ENCODE measurements around the gene CPAMD8.

CPAMD8 gene

DNA sequence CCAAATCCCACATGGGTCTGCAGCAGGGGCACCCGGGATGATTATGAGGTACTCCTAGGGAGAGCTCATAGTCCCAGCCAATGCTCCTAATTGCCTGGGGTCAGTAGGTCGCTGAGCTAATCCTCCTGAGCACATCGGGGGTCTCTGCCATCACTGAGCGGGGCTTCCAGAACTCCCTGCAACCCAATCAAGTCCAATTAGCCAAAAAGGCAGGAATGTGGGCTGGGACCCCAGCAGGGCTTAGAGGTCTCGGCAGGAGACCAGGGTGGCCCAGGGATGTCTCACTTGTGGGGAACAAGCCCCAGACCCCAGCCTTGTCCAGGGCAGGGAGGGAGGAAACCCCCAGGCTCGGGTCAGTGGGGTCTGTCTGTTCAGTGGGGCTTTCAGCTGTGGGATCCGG, 17.1 kb upstream of the CPAMD8 start:
- Histone ChIP-seq H3K4me3 (ENCODE audit: low read depth in 1 of 2, low read length in 2 of 2) (no peak overlapping the region), H3K36me3 (ENCODE audit: control insufficient read depth in 1 of 2, insufficient read depth in 2 of 2, low read length in 2 of 2) (no peaks in the 10 kb centered on the region), H3K9me3 (ENCODE audit: control insufficient read depth in 1 of 2, low read length in 2 of 2) (no peaks in the 10 kb centered on the region), H3K27me3 (ENCODE audit: control insufficient read depth in 1 of 2, insufficient read depth in 2 of 2, low read length in 2 of 2) (no peaks in the 10 kb centered on the region), H3K4me1 (ENCODE audit: control insufficient read depth in 1 of 2, insufficient read depth in 2 of 2, low read length in 2 of 2) (peaks cover 7 to 9% of the 10 kb centered on the region in 2 donors), H3K27ac (ENCODE audit: low read depth, low read length) (no peak overlapping the region), H3K9ac (ENCODE audit: low read depth in 1 of 2, low read length in 2 of 2) (no peak overlapping the region)

DNA sequence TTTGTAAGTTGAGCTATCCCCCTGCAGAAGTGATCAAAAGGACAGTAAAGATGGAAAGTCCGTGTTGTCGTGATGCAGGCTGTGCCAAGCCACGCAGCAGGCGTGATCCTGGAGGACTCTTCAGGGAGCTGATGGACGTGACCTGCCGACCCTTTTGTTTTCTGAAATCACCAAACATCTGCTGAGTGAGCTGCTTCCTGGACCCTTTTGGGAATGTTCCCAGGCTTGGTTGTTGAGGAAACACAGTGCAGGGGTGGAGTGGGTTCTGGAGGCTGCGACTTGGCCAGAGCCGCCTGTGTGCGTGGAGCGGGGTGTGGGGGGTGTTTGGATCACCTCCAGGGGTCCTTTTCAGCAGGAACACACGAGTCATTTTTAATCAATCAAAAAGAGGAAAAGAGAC, 15.4 kb upstream of the CPAMD8 start:
- Histone ChIP-seq H3K9ac (ENCODE audit: low read depth in 1 of 2, low read length in 2 of 2) (no peak overlapping the region), H3K36me3 (ENCODE audit: control insufficient read depth in 1 of 2, insufficient read depth in 2 of 2, low read length in 2 of 2) (no peaks in the 10 kb centered on the region), H3K9me3 (ENCODE audit: control insufficient read depth in 1 of 2, low read length in 2 of 2) (no peaks in the 10 kb centered on the region), H3K4me3 (ENCODE audit: low read depth in 1 of 2, low read length in 2 of 2) (no peak overlapping the region), H3K27ac (ENCODE audit: low read depth, low read length) (no peak overlapping the region), H3K27me3 (ENCODE audit: control insufficient read depth in 1 of 2, insufficient read depth in 2 of 2, low read length in 2 of 2) (no peaks in the 10 kb centered on the region), H3K4me1 (ENCODE audit: control insufficient read depth in 1 of 2, insufficient read depth in 2 of 2, low read length in 2 of 2) (peaks cover 7 to 9% of the 10 kb centered on the region in 2 donors)

DNA sequence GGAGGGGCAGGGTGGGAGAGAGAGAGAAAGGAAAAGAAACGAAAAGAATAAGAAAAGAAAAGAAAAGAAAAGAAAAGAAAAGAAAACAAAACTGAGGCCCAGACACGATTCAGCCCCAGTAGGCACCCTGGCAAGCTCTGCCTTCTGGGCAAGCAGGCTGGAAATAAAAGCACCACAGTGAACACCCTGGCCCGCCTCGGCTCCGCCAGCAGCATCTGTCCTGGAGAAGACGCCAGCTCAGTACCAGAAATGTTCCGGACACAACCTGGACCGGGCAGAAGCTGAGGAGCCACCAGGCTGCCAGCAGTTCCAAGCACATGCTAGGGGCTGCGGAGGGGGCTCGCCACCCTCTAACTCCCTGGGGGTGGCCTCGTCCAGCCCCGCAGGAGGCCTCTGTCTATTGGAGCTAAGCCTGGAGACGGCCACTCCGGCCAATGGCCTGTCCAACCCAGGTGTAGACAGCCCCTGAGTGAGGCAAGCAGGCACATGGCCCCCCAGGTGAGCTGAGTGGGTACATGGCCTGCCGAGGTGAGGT, 11.4 kb upstream of the CPAMD8 start:
- peaks cover 7 to 9% of the 10 kb centered on the region in 2 donors for H3K4me1 ChIP-seq (ENCODE audit: control insufficient read depth in 1 of 2, insufficient read depth in 2 of 2, low read length in 2 of 2)
- H3K4me3 ChIP-seq (ENCODE audit: low read depth in 1 of 2, low read length in 2 of 2): no peak overlapping the region
- H3K9ac ChIP-seq (ENCODE audit: low read depth in 1 of 2, low read length in 2 of 2): no peak overlapping the region
- H3K27me3 ChIP-seq (ENCODE audit: control insufficient read depth in 1 of 2, insufficient read depth in 2 of 2, low read length in 2 of 2): no peaks in the 10 kb centered on the region
- H3K27ac ChIP-seq (ENCODE audit: low read depth, low read length): no peak overlapping the region
- no peaks in the 10 kb centered on the region for H3K36me3 ChIP-seq (ENCODE audit: control insufficient read depth in 1 of 2, insufficient read depth in 2 of 2, low read length in 2 of 2)
- H3K9me3 ChIP-seq (ENCODE audit: control insufficient read depth in 1 of 2, low read length in 2 of 2): no peaks in the 10 kb centered on the region

DNA sequence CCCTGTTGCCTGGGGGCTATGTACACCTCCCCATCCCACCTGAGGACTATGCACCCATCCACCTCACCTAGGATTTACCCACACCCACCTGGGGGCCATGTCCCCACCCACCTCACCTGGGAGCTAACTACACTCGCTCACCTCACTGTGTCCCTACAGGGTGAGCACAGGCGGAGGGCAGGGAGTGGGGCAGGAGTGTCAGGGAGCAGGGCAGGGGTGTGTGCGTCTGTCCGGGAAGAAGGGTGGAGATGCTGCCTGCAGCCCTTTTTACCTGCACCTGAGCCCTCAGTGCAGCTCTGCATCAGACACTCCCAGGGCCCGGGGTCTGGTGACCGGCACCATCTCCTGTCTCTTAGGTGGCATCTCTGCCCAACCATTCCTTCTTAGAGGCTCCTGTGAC, 10.6 kb upstream of the CPAMD8 start:
- Histone ChIP-seq H3K4me1 (ENCODE audit: control insufficient read depth in 1 of 2, insufficient read depth in 2 of 2, low read length in 2 of 2) (peaks cover 7 to 9% of the 10 kb centered on the region in 2 donors), H3K4me3 (ENCODE audit: low read depth in 1 of 2, low read length in 2 of 2) (no peak overlapping the region), H3K9ac (ENCODE audit: low read depth in 1 of 2, low read length in 2 of 2) (no peak overlapping the region), H3K9me3 (ENCODE audit: control insufficient read depth in 1 of 2, low read length in 2 of 2) (no peaks in the 10 kb centered on the region), H3K27ac (ENCODE audit: low read depth, low read length) (no peak overlapping the region), H3K36me3 (ENCODE audit: control insufficient read depth in 1 of 2, insufficient read depth in 2 of 2, low read length in 2 of 2) (no peaks in the 10 kb centered on the region), H3K27me3 (ENCODE audit: control insufficient read depth in 1 of 2, insufficient read depth in 2 of 2, low read length in 2 of 2) (no peaks in the 10 kb centered on the region)

DNA sequence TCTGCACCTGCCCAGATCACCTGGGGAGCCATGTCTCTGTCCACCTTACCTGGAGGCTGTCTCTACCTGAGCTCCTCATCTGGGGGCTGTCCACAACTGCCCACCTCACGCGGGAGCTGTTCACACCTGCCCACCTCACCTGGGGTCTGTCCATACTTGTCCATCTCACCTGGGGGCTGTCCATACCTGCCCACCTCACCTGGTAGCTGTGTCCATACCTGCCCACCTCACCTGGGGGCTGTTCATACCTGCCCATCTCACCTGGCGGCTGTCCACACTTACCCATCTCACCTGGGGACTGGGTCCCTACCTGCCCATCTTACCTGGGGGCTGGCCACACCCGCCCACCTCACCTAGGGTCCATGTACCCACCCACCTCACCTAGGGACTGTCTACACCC, 10.0 kb upstream of the CPAMD8 start:
- H3K4me1 ChIP-seq (ENCODE audit: control insufficient read depth in 1 of 2, insufficient read depth in 2 of 2, low read length in 2 of 2): peaks cover 2 to 3% of the 10 kb centered on the region in 2 donors
- H3K27me3 ChIP-seq (ENCODE audit: control insufficient read depth in 1 of 2, insufficient read depth in 2 of 2, low read length in 2 of 2): no peaks in the 10 kb centered on the region

DNA sequence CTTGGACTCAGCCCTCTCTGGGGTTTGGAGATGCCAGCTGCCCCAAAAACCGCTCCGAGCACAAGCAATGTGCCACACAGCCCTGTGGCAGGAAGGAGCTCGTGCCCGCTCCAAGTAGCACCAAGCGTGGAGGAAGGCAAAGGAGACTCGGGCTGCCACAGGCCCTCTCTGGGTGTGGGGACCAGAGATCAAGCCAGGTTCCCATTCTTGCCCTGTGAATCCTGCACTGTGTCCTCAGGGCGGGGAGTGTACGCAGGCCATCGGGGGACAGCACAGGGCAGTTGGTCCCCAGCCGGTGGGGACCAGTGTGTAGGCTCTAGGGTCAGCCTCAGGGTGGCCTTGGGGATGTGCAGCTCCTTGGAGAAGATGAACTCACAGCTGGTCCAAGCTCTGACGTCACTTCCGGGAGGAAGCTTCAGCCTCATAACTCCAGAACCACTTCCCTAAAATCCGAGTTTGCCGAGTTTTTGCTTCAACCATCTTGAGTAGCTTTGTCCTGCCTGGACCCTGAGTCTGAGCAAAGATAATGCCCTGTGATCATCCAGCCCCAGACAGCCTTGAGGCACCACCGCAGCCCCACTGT, 9.3 kb upstream of the CPAMD8 start:
- Histone ChIP-seq H3K9ac (ENCODE audit: low read depth in 1 of 2, low read length in 2 of 2) (no peak overlapping the region), H3K9me3 (ENCODE audit: control insufficient read depth in 1 of 2, low read length in 2 of 2) (no peaks in the 10 kb centered on the region), H3K4me1 (ENCODE audit: control insufficient read depth in 1 of 2, insufficient read depth in 2 of 2, low read length in 2 of 2) (no peaks in the 10 kb centered on the region), H3K27me3 (ENCODE audit: control insufficient read depth in 1 of 2, insufficient read depth in 2 of 2, low read length in 2 of 2) (no peaks in the 10 kb centered on the region), H3K4me3 (ENCODE audit: low read depth in 1 of 2, low read length in 2 of 2) (no peak overlapping the region), H3K36me3 (ENCODE audit: control insufficient read depth in 1 of 2, insufficient read depth in 2 of 2, low read length in 2 of 2) (no peaks in the 10 kb centered on the region), H3K27ac (ENCODE audit: low read depth, low read length) (no peak overlapping the region)

More for the DNA sequence above, 10.0 kb upstream of the CPAMD8 start:
- H3K36me3 ChIP-seq (ENCODE audit: control insufficient read depth in 1 of 2, insufficient read depth in 2 of 2, low read length in 2 of 2): no peaks in the 10 kb centered on the region
- H3K9me3 ChIP-seq (ENCODE audit: control insufficient read depth in 1 of 2, low read length in 2 of 2): no peaks in the 10 kb centered on the region
- H3K27ac ChIP-seq (ENCODE audit: low read depth, low read length): no peak overlapping the region
- H3K4me3 ChIP-seq (ENCODE audit: low read depth in 1 of 2, low read length in 2 of 2): no peak overlapping the region
- H3K9ac ChIP-seq (ENCODE audit: low read depth in 1 of 2, low read length in 2 of 2): no peak overlapping the region

DNA sequence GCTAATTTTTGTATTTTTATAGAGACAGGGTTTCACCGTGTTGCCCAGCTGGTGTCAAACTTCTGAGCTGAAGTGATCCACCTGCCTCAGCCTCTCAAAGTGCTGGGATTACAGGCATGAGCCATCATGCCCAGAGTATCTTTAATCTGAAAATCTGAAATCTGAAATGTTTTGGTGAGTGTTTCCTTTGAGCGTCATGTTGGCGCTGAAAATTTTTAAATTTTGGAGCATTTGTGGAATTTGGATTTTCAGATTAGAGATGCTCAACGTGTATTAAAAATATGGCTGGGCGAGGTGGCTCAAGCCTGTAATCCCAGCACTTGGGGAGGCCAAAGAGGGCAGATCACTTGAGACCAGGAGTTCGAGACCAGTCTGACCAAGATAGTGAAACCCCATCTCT, 5.1 kb upstream of the CPAMD8 start:
- Histone ChIP-seq H3K36me3 (ENCODE audit: control insufficient read depth in 1 of 2, insufficient read depth in 2 of 2, low read length in 2 of 2) (no peaks in the 10 kb centered on the region), H3K27ac (ENCODE audit: low read depth, low read length) (no peak overlapping the region), H3K4me1 (ENCODE audit: control insufficient read depth in 1 of 2, insufficient read depth in 2 of 2, low read length in 2 of 2) (no peaks in the 10 kb centered on the region), H3K27me3 (ENCODE audit: control insufficient read depth in 1 of 2, insufficient read depth in 2 of 2, low read length in 2 of 2) (peaks cover 6 to 16% of the 10 kb centered on the region in 2 donors), H3K9ac (ENCODE audit: low read depth in 1 of 2, low read length in 2 of 2) (no peak overlapping the region), H3K4me3 (ENCODE audit: low read depth in 1 of 2, low read length in 2 of 2) (no peak overlapping the region), H3K9me3 (ENCODE audit: control insufficient read depth in 1 of 2, low read length in 2 of 2) (no peaks in the 10 kb centered on the region)

DNA sequence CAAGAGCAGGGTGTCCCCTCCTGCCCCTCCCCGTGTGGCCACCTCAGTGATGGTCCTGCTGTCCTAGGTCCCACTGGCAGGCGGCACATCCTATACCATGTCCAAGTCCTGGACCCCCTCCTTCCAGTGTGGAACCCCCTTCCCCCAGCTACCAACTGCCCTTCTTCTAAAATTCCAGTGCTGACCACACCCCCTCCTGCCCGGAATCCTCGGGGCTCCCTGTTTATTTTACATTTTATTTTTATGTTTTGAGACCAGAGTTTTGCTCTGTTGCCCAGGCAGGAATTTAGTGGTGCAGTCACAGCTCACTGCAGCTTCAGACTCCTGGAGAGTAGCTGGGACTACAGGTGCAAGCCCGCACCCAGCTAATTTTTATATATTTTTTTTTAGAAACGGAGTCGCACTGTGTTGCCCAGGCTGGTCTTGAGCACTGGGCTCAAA, 945 bp upstream of the CPAMD8 start:
- Histone ChIP-seq H3K27me3 (ENCODE audit: control insufficient read depth in 1 of 2, insufficient read depth in 2 of 2, low read length in 2 of 2) (peaks cover 28 to 34% of the 10 kb centered on the region in 2 donors), H3K9me3 (ENCODE audit: control insufficient read depth in 1 of 2, low read length in 2 of 2) (peaks cover 0 to 2% of the 10 kb centered on the region in 2 donors), H3K9ac (ENCODE audit: low read depth in 1 of 2, low read length in 2 of 2) (no peak overlapping the region), H3K36me3 (ENCODE audit: control insufficient read depth in 1 of 2, insufficient read depth in 2 of 2, low read length in 2 of 2) (no peaks in the 10 kb centered on the region), H3K4me3 (ENCODE audit: low read depth in 1 of 2, low read length in 2 of 2) (no peak overlapping the region), H3K4me1 (ENCODE audit: control insufficient read depth in 1 of 2, insufficient read depth in 2 of 2, low read length in 2 of 2) (peaks cover 0 to 4% of the 10 kb centered on the region in 2 donors), H3K27ac (ENCODE audit: low read depth, low read length) (no peak overlapping the region)

DNA sequence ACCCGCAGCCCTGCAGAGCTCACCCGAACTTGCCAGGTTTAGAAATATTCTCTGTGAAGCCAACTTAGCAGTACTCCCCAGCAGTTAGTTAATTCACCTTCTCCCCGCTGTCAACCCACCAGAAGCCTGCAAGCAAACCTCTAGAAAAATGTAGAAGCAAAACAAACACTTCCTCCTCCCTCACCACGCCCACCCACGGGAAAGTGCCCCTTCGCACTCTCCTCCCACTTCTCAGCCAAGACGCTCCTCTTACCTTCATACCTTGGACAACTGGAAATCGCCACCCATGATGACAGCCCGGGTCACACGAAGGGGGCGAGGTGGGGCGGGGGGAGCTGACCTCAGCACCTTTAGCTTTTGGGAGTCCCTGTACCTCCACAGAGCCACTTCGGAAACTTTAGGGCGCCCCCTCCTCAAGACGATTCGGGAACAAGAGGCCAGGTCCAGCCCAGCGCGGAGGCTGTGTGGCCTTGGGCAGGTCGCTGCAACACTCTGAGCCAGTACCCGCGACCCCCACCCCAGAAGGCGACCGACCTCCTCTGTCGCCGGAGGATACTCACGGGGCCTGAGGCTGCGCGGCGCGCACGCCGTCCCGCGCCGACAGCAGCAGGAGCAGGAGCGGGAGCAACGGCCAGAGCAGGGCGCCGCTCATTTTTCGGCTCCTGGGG, 485 bp downstream of the CPAMD8 start:
- Histone ChIP-seq H3K4me1 (ENCODE audit: control insufficient read depth in 1 of 2, insufficient read depth in 2 of 2, low read length in 2 of 2) (peaks cover 0 to 4% of the 10 kb centered on the region in 2 donors), H3K9me3 (ENCODE audit: control insufficient read depth in 1 of 2, low read length in 2 of 2) (peaks cover 0 to 2% of the 10 kb centered on the region in 2 donors), H3K36me3 (ENCODE audit: control insufficient read depth in 1 of 2, insufficient read depth in 2 of 2, low read length in 2 of 2) (no peaks in the 10 kb centered on the region), H3K4me3 (ENCODE audit: low read depth in 1 of 2, low read length in 2 of 2) (peak overlapping the region in 1 of 2 donors; percentile 32), H3K27me3 (ENCODE audit: control insufficient read depth in 1 of 2, insufficient read depth in 2 of 2, low read length in 2 of 2) (peaks cover 28 to 34% of the 10 kb centered on the region in 2 donors), H3K27ac (ENCODE audit: low read depth, low read length) (no peak overlapping the region), H3K9ac (ENCODE audit: low read depth in 1 of 2, low read length in 2 of 2) (no peak overlapping the region)

DNA sequence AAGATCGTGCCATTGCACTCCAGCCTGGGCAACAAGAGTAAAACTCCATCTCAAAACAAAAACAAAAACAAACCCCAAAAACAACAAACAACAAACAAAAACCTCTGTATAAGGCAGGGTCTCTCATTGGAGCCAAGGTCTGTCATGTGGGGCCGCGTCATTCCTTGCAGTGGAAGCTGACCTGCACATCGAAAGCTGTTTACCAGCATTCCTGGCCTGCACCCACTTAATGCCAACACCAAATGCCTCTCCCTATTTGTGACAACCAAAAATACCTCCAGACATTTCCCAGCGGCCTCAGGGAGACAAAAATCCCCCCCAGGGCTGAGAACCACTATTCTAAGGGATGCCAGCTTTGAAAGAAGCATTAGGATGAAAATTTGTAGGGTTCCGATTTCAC, 1.2 kb downstream of the CPAMD8 start:
- peaks cover 0 to 4% of the 10 kb centered on the region in 2 donors for H3K4me1 ChIP-seq (ENCODE audit: control insufficient read depth in 1 of 2, insufficient read depth in 2 of 2, low read length in 2 of 2)
- H3K36me3 ChIP-seq (ENCODE audit: control insufficient read depth in 1 of 2, insufficient read depth in 2 of 2, low read length in 2 of 2): no peaks in the 10 kb centered on the region
- peaks cover 28 to 34% of the 10 kb centered on the region in 2 donors for H3K27me3 ChIP-seq (ENCODE audit: control insufficient read depth in 1 of 2, insufficient read depth in 2 of 2, low read length in 2 of 2)
- no peak overlapping the region for H3K4me3 ChIP-seq (ENCODE audit: low read depth in 1 of 2, low read length in 2 of 2)
- H3K9me3 ChIP-seq (ENCODE audit: control insufficient read depth in 1 of 2, low read length in 2 of 2): peaks cover 0 to 2% of the 10 kb centered on the region in 2 donors
- H3K27ac ChIP-seq (ENCODE audit: low read depth, low read length): no peak overlapping the region
- no peak overlapping the region for H3K9ac ChIP-seq (ENCODE audit: low read depth in 1 of 2, low read length in 2 of 2)

Measured in duodenal mucosa (tissue), 2 donors.